ENCODE results near the gene TPSG1. TPM values are rescaled to one million over a fixed set of nuclear protein-coding genes. Genes with fewer than 3 reads are reported as not detected.

The TPSG1 gene
- total RNA-seq, 2 experiments from 2014 or later: not detected

GRCh38 chr16:1217526-1217925, 7.5 kb downstream of the TPSG1 start:
- POLR2A ChIA-PET: no interaction called here
- CTCF ChIA-PET: no interaction called here

- ChIA-PET POLR2A (no interaction called here), CTCF (no interaction called here)
Observed at GRCh38 chr16:1216681-1217400, 8.2 kb downstream of the TPSG1 start.

GRCh38 chr16:1216296-1216619, 8.8 kb downstream of the TPSG1 start:
- ChIA-PET CTCF (no interaction called here), POLR2A (no interaction called here)

GRCh38 chr16:1215574-1216295, 9.3 kb downstream of the TPSG1 start:
- POLR2A ChIA-PET: no interaction called here
- CTCF ChIA-PET: no interaction called here

GRCh38 chr16:1214719-1215118, 10.3 kb downstream of the TPSG1 start:
- ChIA-PET CTCF (no interaction called here), POLR2A (no interaction called here)

- CTCF ChIA-PET: no interaction called here
- POLR2A ChIA-PET: no interaction called here
Observed at GRCh38 chr16:1213796-1214372, 11.2 kb downstream of the TPSG1 start.

- ChIA-PET CTCF (no interaction called here), POLR2A (no interaction called here)
Observed at GRCh38 chr16:1213231-1213630, 11.8 kb downstream of the TPSG1 start.

- CTCF ChIA-PET: no interaction called here
- POLR2A ChIA-PET: no interaction called here
Observed at GRCh38 chr16:1212616-1213194, 12.4 kb downstream of the TPSG1 start.

GRCh38 chr16:1211451-1212268, 13.4 kb downstream of the TPSG1 start:
- CTCF ChIA-PET: no interaction called here
- POLR2A ChIA-PET: no interaction called here

- POLR2A ChIA-PET: interaction anchor here (0.6 kb wide), 1 partner anchor 684 kb away, joined by 3 read pairs; no protein-coding TSS in a partner anchor
- CTCF ChIA-PET: no interaction called here
Observed at GRCh38 chr16:1210461-1210860, 14.6 kb downstream of the TPSG1 start.

GRCh38 chr16:1209081-1209480, 16.0 kb downstream of the TPSG1 start:
- POLR2A ChIA-PET: no interaction called here
- CTCF ChIA-PET: no interaction called here

- ChIA-PET CTCF (interaction anchor here (0.5 to 1.2 kb wide), 2 partner anchors 58 to 151 kb away, joined by 3 to 4 read pairs; no protein-coding TSS in a partner anchor), POLR2A (no interaction called here)
Observed at GRCh38 chr16:1208239-1208830, 16.7 kb downstream of the TPSG1 start.

GRCh38 chr16:1206786-1207185, 18.3 kb downstream of the TPSG1 start:
- ChIA-PET POLR2A (no interaction called here), CTCF (interaction anchor here (1.2 kb wide), 1 partner anchor 150 kb away, joined by 3 read pairs; no protein-coding TSS in a partner anchor)

- POLR2A ChIA-PET: no interaction called here
- CTCF ChIA-PET: no interaction called here
Observed at GRCh38 chr16:1206326-1206725, 18.7 kb downstream of the TPSG1 start.

- ChIA-PET POLR2A (no interaction called here), CTCF (no interaction called here)
Observed at GRCh38 chr16:1204933-1205332, 20.1 kb downstream of the TPSG1 start.

GRCh38 chr16:1202274-1202673, 22.8 kb downstream of the TPSG1 start:
- POLR2A ChIA-PET: no interaction called here
- CTCF ChIA-PET: no interaction called here

GRCh38 chr16:1201444-1201843, 23.6 kb downstream of the TPSG1 start:
- CTCF ChIA-PET: no interaction called here
- POLR2A ChIA-PET: no interaction called here

GRCh38 chr16:1200014-1200627, 24.9 kb downstream of the TPSG1 start:
- CTCF ChIA-PET: no interaction called here
- POLR2A ChIA-PET: no interaction called here

GRCh38 chr16:1199347-1200013, 25.6 kb downstream of the TPSG1 start:
- ChIA-PET CTCF (no interaction called here), POLR2A (no interaction called here)
